Mucosa of descending colon (tissue), 3 donors: ENCODE measurements around the gene PFKFB2. TPM values are rescaled to one million over a fixed set of nuclear protein-coding genes. Genes with fewer than 3 reads are reported as not detected.

Source experiments
- ATAC-seq: fragments of 200-7000 bp; cut with Tn5 transposase; one replicate; pipeline ENCODE4 v1.9.1; 2020; ENCODE audit warnings: mild to moderate bottlenecking, moderate library complexity
- DNase-seq, 3 donors: peaks; one replicate each; pipeline ENCODE4 v3.0.0-alpha.2; 2020
- H3K36me3 ChIP-seq: fragments of 200-600 bp; one replicate; pipeline ENCODE4 v1.8.0; 2021; ENCODE audit warnings: low read depth, mild to moderate bottlenecking
- H3K4me1 ChIP-seq: fragments of 200-600 bp; one replicate; pipeline ENCODE4 v1.8.0; 2021; ENCODE audit warnings: low read depth, mild to moderate bottlenecking
- H3K4me3 ChIP-seq: fragments of 200-600 bp; one replicate; pipeline ENCODE4 v1.8.0; 2021; ENCODE audit warnings: mild to moderate bottlenecking
- H3K9me3 ChIP-seq: fragments of 200-600 bp; one replicate; pipeline ENCODE4 v1.8.0; 2021; ENCODE audit warnings: mild to moderate bottlenecking
- intact Hi-C, 2 donors: fragments of 100-400 bp; cut with DNase I in 1 of 2; cut with micrococcal nuclease in 1 of 2; formaldehyde crosslinking; loops; one replicate each; pipeline versions ENCODE4 v1.11.0 to v1.11.1; 2022; cut with DNase I, micrococcal nuclease
- total RNA-seq, 3 donors: library from RNA; stranded (reverse); fragmentation: NEBNext Ultra II Directional in 2 of 3; extraction: Animal tissue kit (Norgen Biotek cat#: 25700) in 2 of 3; gene quantifications; one replicate each; pipeline versions ENCODE4 v1.2.1 to v1.2.4, GENCODE V29; 2021 to 2023
- TF ChIP-seq, protein P1 (sequence below): fragments of 200-600 bp; IDR thresholded peaks from one replicate; pipeline ENCODE4 v1.8.0; 2022; ENCODE audit warnings: antibody characterized with exemption, mild to moderate bottlenecking
- donor health status: DM: no; HTN: no; CAD: no; lungs with moderate emphysema.
- donor health status: DM: no; HTN: no; CAD: no.
- donor health status: DM: no; HTN: yes; CAD: no.

The PFKFB2 gene
- total RNA-seq, 3 donors from 2014 or later = 45.1 to 118 (median 90.2) TPM

DNA sequence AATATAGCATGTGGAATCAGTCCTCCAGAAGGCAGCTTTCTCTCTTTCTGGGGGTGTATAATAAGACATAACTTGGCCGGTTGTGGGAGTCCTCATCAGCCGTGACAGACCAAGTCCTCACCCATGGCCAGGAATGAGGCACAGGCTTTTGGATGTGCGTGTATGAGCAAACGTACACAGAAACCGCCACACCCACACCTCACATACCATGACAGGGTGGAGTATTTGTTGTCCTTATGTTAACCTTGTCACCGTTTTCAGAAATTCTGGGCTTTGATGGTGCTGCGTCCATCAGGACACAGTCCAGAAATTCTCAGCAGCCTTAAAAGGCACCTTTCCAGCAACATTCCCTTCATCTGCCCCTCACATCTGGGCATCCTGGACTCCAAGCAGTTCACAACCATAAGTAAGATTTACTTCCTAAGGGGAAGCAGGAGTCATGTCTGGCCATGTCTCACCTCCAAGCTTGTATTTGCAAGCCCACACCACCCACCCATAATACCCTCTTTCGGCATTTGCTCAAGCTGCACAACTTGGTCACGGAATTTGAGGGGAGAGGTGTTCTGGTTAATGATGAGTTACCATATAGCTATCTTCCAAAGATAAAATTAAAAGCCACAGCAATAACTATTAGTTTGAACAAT, 32.9 kb upstream of the PFKFB2 start:
- intact Hi-C loops = no loop called here
- H3K9me3 ChIP-seq = no peaks in the 10 kb centered on the region
- peak; percentile 85 for ATAC-seq
- TF ChIP-seq, protein P1, sequence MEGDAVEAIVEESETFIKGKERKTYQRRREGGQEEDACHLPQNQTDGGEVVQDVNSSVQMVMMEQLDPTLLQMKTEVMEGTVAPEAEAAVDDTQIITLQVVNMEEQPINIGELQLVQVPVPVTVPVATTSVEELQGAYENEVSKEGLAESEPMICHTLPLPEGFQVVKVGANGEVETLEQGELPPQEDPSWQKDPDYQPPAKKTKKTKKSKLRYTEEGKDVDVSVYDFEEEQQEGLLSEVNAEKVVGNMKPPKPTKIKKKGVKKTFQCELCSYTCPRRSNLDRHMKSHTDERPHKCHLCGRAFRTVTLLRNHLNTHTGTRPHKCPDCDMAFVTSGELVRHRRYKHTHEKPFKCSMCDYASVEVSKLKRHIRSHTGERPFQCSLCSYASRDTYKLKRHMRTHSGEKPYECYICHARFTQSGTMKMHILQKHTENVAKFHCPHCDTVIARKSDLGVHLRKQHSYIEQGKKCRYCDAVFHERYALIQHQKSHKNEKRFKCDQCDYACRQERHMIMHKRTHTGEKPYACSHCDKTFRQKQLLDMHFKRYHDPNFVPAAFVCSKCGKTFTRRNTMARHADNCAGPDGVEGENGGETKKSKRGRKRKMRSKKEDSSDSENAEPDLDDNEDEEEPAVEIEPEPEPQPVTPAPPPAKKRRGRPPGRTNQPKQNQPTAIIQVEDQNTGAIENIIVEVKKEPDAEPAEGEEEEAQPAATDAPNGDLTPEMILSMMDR = no peak
- DNase-seq = peak in 1 of 3 donors; percentile 81
- H3K4me3 ChIP-seq = no peak overlapping the region
- no peaks in the 10 kb centered on the region for H3K36me3 ChIP-seq
- H3K4me1 ChIP-seq = peaks cover 10% of the 10 kb centered on the region

DNA sequence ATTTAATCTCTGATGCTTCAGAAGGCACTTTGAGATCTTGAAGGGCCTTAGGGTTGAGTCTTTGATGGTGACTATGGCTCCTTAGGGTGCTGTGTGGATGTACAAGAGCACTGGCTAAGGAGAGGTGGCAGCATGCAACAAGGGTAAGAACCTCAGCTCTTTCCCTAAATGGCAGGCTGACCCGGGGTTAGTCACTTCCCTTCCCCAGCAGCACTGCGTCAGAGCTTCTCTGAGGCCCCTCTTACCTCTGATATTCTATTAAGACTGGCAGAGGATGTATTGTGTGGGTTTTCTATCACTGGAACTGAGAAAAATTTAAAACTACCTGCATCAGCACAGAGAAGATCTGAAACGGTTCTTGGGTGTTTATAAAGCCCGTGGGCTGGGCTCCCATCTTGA, 32.4 kb upstream of the PFKFB2 start:
- ATAC-seq (no peak), DNase-seq (no peak)
- intact Hi-C loops = no loop called here
- Histone ChIP-seq H3K36me3 (no peaks in the 10 kb centered on the region), H3K4me3 (no peak overlapping the region), H3K4me1 (peaks cover 13% of the 10 kb centered on the region), H3K9me3 (no peaks in the 10 kb centered on the region)
- TF ChIP-seq, protein P1 = no peak

DNA sequence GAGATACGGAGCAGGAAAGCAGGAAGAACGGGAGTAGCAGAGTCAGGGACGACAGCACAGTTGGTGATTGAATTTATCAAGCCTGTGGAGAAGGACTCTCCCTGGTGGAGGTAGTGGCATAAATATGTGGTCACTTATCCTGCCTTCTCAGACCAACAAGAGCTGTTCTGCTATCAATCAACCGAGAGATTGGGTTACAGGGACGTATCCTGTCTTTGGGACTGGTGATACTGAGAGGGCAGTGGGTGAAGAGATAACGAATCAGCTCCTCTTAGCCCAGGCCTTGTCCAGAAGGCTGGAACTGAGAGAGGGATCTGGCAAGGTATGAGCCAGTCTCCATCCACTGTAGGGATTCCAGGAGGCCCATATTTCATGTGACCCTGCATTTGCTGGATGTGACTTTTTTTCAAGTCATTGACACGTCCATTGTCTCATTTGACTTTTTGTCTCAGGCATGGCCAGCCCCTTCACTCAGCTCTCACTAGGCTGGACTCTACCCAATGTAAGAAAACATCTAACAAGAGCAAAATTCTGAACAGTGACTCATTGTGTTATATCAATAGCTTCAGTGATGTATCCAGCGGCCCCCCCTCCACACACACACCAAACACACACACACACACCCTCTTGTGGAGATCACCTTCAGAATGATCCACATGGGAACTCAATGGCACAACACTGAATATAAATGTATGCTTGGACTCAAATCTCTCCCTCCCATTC, 31.8 kb upstream of the PFKFB2 start:
- Histone ChIP-seq H3K9me3 (no peaks in the 10 kb centered on the region), H3K4me1 (peaks cover 17% of the 10 kb centered on the region), H3K36me3 (no peaks in the 10 kb centered on the region), H3K4me3 (no peak overlapping the region)
- ATAC-seq (no peak), DNase-seq (no peak)
- TF ChIP-seq, protein P1 = no peak
- intact Hi-C loops = no loop called here

DNA sequence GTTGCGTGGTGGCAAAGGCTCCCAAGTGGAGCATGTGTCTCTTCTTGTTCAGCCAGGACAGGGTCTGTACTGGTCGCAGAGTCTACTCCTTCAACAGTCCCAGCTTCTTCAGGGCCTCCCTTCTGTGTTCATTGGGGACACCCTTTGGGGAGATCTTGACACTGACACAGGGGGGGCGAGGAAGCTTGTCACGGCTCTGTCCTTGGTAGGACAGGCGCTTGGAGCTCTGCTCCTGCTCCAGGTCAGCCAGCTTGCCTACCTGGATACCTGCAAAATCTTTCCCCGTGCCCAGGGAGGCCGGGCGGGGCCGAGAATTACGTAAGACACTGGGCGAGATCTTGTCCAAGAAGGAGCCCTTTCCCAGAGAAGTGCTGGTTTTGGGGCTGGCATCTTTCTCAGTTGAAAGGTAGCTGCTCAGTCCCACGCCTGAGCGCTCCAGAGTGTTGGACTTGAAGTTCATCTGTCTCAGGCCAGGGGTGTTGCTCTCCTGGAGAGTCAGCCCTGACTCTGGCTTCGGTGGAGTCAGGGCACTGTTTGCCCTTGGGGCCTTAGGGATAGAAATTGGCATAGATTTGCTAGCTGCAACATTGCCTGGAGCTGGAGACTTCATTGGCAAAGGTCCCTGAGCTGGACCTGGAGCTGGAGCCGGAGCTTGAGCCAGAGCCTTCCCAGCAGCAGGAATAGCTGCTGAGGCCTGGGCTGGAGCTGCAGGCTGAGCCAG, 31.0 kb upstream of the PFKFB2 start:
- Histone ChIP-seq H3K4me3 (no peak overlapping the region), H3K4me1 (peaks cover 23% of the 10 kb centered on the region), H3K36me3 (no peaks in the 10 kb centered on the region), H3K9me3 (no peaks in the 10 kb centered on the region)
- no peak for ATAC-seq
- DNase-seq = no peak
- TF ChIP-seq, protein P1 = no peak
- intact Hi-C loops = no loop called here

DNA sequence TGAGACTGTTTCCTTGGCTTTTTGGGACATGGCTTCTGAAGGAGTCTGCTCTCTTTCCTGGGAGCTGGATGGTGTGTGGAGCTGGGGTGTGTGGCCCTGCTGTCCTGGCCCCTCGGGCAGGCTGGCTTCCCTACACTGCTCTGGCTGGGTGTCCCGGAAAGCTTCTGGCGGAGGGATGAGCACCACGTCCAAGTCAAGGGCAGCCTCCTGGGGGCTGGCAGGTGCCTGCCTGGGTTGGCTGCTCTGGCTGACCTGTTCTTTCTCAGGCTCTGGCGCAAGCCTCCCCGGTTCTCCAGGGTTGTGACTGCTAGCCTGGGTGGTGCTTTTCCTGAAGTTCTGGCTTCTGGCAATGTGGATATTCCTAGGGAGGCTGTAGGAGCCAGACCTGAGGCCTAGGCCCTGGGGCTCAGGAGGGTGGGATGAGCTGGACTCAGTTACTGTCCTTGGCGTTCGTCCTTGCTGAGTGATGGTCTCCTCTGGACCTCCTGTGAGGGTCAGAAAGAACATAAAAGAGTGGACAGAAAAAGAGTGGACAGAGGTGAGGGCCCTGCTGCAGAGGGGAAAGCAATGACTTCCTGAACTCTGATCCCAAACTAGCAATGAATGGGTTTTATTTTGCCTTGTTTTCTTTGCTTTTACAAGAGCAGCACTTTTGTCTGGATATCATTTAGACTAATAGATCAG, 29.9 kb upstream of the PFKFB2 start:
- no peak for DNase-seq
- intact Hi-C loops = no loop called here
- Histone ChIP-seq H3K36me3 (no peaks in the 10 kb centered on the region), H3K4me1 (peaks cover 34% of the 10 kb centered on the region), H3K4me3 (no peak overlapping the region), H3K9me3 (no peaks in the 10 kb centered on the region)
- TF ChIP-seq, protein P1 = no peak
- no peak for ATAC-seq
